NT2/D1 (cell line): ENCODE results near the gene FAM20C.

Experiments used
- DNase-seq: peaks from one replicate; pipeline ENCODE4 v3.0.0-alpha.2; 2011; ENCODE audit warnings: low read depth, low spot score
- H3K27me3 ChIP-seq: 2 replicates; pipeline ENCODE4 v1.6.0; 2011; ENCODE audit warnings: mild to moderate bottlenecking; ENCODE audit not compliant: insufficient read length, insufficient read depth
- H3K36me3 ChIP-seq: 2 replicates; pipeline ENCODE4 v1.6.1; 2011; ENCODE audit warnings: mild to moderate bottlenecking, low read length, mixed read lengths; ENCODE audit not compliant: insufficient read depth, insufficient read length
- H3K4me1 ChIP-seq: 2 replicates; pipeline ENCODE4 v1.5.1; 2011; ENCODE audit not compliant: insufficient read depth, insufficient read length
- H3K4me3 ChIP-seq: 2 replicates; pipeline ENCODE4 v1.5.1; 2011; ENCODE audit warnings: low read depth; ENCODE audit not compliant: insufficient read length
- H3K9ac ChIP-seq: 2 replicates; pipeline ENCODE4 v1.6.0; 2011; ENCODE audit warnings: low read depth; ENCODE audit not compliant: insufficient read length
- H3K9me3 ChIP-seq: 2 replicates; pipeline ENCODE4 v1.5.1; 2011; ENCODE audit warnings: mild to moderate bottlenecking, low read length; ENCODE audit not compliant: insufficient read depth
- SUZ12 ChIP-seq: IDR thresholded peaks from 2 replicates; pipeline ENCODE4 v1.6.1; 2011; ENCODE audit not compliant: insufficient read length, insufficient read depth; ENCODE audit errors: extremely low read depth
- YY1 ChIP-seq: IDR thresholded peaks from 2 replicates; pipeline ENCODE4 v1.6.1; 2011; ENCODE audit not compliant: insufficient read length, insufficient read depth
- ZNF274 ChIP-seq: IDR thresholded peaks from 2 replicates; pipeline ENCODE4 v1.6.1; 2011; ENCODE audit warnings: mild to moderate bottlenecking, low read depth, low read length

FAM20C gene

DNA sequence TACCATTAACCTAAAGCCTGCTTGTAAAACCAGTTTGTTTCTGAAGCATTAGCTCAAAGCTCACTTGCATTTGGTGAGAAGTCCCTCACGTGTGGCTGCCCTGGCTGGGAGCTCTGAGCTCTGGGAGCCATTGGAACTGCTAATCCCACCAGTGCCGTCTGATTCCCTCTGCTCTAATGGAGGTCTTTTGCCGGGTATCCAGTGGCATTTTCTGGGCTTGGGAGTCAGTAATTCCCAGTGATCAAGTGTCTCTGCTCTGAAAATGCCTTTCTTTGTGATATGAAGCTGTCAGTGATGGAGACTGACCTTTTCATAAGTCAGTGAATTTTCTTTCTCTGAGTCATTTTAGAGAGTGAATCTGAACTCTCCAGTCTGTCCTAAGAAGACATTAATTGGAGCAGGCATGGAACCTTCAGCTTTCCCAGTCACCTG, 36.9 kb upstream of the FAM20C start:
- Histone ChIP-seq H3K27me3 (no peaks in the 10 kb centered on the region), H3K9ac (no peak overlapping the region), H3K4me3 (no peak overlapping the region), H3K9me3 (no peaks in the 10 kb centered on the region), H3K36me3 (no peaks in the 10 kb centered on the region), H3K4me1 (peaks cover 9% of the 10 kb centered on the region)
- DNase-seq, result no peak
- no peak for TF ChIP-seq YY1
- no peak for TF ChIP-seq ZNF274
- no peak for TF ChIP-seq SUZ12

- no peak overlapping the region for H3K9ac ChIP-seq
- no peak for TF ChIP-seq ZNF274
- no peak overlapping the region for H3K4me3 ChIP-seq
- no peaks in the 10 kb centered on the region for H3K27me3 ChIP-seq
- H3K4me1 ChIP-seq, result peaks cover 12% of the 10 kb centered on the region
- no peaks in the 10 kb centered on the region for H3K9me3 ChIP-seq
- DNase-seq, result no peak
- H3K36me3 ChIP-seq, result no peaks in the 10 kb centered on the region
Observed at GRCh38 chr7:156111-157007, 36.0 kb upstream of the FAM20C start.

- TF ChIP-seq ZNF274 (no peak), SUZ12 (no peak), YY1 (no peak)
- Histone ChIP-seq H3K36me3 (no peaks in the 10 kb centered on the region), H3K9me3 (no peaks in the 10 kb centered on the region), H3K27me3 (no peaks in the 10 kb centered on the region), H3K4me1 (peaks cover 12% of the 10 kb centered on the region), H3K4me3 (no peak overlapping the region), H3K9ac (no peak overlapping the region)
- no peak for DNase-seq
Observed at GRCh38 chr7:157008-157310, 35.4 kb upstream of the FAM20C start.

- H3K9ac ChIP-seq, result no peak overlapping the region
- TF ChIP-seq ZNF274 (no peak), SUZ12 (no peak), YY1 (no peak)
- no peaks in the 10 kb centered on the region for H3K9me3 ChIP-seq
- H3K4me1 ChIP-seq, result peaks cover 8% of the 10 kb centered on the region
- H3K27me3 ChIP-seq, result peaks cover 3% of the 10 kb centered on the region
- no peak overlapping the region for H3K4me3 ChIP-seq
- H3K36me3 ChIP-seq, result no peaks in the 10 kb centered on the region
- DNase-seq, result no peak
Observed at GRCh38 chr7:157771-158625, 34.4 kb upstream of the FAM20C start.

DNA sequence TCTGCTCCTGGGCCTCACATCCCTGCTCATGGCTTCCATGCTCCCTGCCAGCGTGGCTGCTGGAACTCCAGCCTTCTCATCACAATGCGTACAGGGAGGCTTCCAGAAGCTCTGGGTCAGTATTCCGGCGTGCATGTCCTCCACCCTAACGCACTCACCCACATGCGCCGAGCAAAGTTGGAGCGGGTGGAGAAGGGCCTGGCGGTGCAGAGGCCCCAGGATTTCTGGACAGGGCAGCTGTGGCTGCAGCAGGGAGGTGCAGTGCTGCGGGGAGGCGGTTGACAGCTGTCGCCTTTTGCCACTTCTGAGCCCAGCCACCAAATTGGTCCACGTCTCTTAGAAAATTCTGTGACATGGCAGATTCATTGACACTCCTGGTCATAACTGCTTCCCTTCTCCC, 33.6 kb upstream of the FAM20C start:
- Histone ChIP-seq H3K9me3 (no peaks in the 10 kb centered on the region), H3K9ac (no peak overlapping the region), H3K27me3 (peaks cover 6% of the 10 kb centered on the region), H3K36me3 (no peaks in the 10 kb centered on the region), H3K4me3 (no peak overlapping the region), H3K4me1 (peaks cover 7% of the 10 kb centered on the region)
- TF ChIP-seq ZNF274 (no peak), SUZ12 (no peak), YY1 (no peak)
- no peak for DNase-seq

- no peak overlapping the region for H3K9ac ChIP-seq
- H3K27me3 ChIP-seq, result peaks cover 10% of the 10 kb centered on the region
- no peak overlapping the region for H3K4me3 ChIP-seq
- no peaks in the 10 kb centered on the region for H3K9me3 ChIP-seq
- no peaks in the 10 kb centered on the region for H3K36me3 ChIP-seq
- peaks cover 9% of the 10 kb centered on the region for H3K4me1 ChIP-seq
- no peak for DNase-seq
- TF ChIP-seq SUZ12 (no peak), YY1 (no peak), ZNF274 (no peak)
Observed at GRCh38 chr7:159370-160270, 32.8 kb upstream of the FAM20C start.
